OCI-LY7 (cell line): ENCODE results near the gene SLC6A12.

ENCODE experiments used
- CTCF ChIP-seq: fragments of 200-600 bp; sonication (generic); conservative IDR thresholded peaks from 2 replicates; pipeline ENCODE4 v1.5.1; 2014; ENCODE audit warnings: mild to moderate bottlenecking, antibody characterized with exemption, low read length, moderate library complexity, mixed read lengths
- EZH2phosphoT487 ChIP-seq: fragments of 200-600 bp; sonication (generic); IDR thresholded peaks from 2 replicates; pipeline ENCODE4 v1.6.1; 2018; ENCODE audit warnings: low read depth, borderline replicate concordance, mild to moderate bottlenecking, mixed run types, antibody characterized with exemption, low read length, moderate library complexity, mixed read lengths

DNA sequence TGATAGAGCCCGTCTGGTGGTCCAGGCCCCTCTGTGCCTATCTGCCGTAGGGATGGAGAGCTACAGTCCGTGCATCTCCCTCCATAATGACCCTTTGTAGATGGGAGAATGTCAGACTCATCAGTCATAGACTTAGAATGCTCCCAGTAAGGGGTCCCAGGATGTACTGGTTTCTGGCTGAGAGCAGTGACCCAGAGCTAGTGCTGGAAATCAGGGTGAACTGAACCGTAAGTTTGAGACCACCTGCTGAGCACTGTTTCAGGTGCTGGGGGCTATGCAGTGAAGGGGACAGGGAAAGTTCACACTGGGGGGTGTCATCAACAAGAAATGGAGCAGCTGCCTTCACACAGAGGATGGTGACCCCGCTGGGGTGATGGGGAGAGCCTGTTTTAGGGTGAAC lies 34.1 kb downstream of the SLC6A12 start:
- no peak for TF ChIP-seq CTCF
- no peak for TF ChIP-seq EZH2phosphoT487
